Thyroid gland (tissue), 4 donors: ENCODE data around the gene FGF10. TPM values are rescaled to one million over a fixed set of nuclear protein-coding genes. Genes with fewer than 3 reads are reported as not detected.

Experiments used
- DNase-seq, 2 donors: peaks; one replicate each; pipeline ENCODE4 v3.0.0-alpha.2; 2019
- H3K27ac ChIP-seq, 3 donors: fragments of 200-600 bp; sonication (generic); 1 replicate in 2 of 3; 2 replicates in 1 of 3; pipeline ENCODE4 v1.5.1; 2016 to 2019; ENCODE audit warnings: mild to moderate bottlenecking in 1 of 3, moderate library complexity in 1 of 3
- H3K27me3 ChIP-seq: fragments of 200-600 bp; sonication (generic); one replicate; pipeline ENCODE4 v1.5.1; 2019
- H3K36me3 ChIP-seq, 2 donors: fragments of 200-600 bp; sonication (generic); one replicate each; pipeline ENCODE4 v1.5.1; 2016 to 2019
- H3K4me1 ChIP-seq, 2 donors: fragments of 200-600 bp; sonication (generic); one replicate each; pipeline ENCODE4 v1.5.1; 2017 to 2019
- H3K4me3 ChIP-seq, 3 donors: fragments of 200-600 bp; sonication (generic); replicated peaks in 1 of 3; 1 replicate in 2 of 3; 2 replicates in 1 of 3; pipeline ENCODE4 v1.5.1; 2016; ENCODE audit warnings: mild to moderate bottlenecking in 1 of 3
- H3K9me3 ChIP-seq: fragments of 200-600 bp; sonication (generic); one replicate; pipeline ENCODE4 v1.5.1; 2017
- CTCF ChIP-seq, 6 experiments: fragments of 200-600 bp in 3 of 6; fragments of 450-650 bp in 3 of 6; sonication (generic) in 3 of 6; IDR thresholded peaks; one replicate each; pipeline ENCODE4 v1.5.1; 2016 to 2019; ENCODE audit warnings: antibody characterized with exemption in 6 of 6, mild to moderate bottlenecking in 2 of 6, inconsistent platforms in 1 of 6, moderate library complexity in 1 of 6
- POLR2A ChIP-seq, 2 donors: fragments of 450-650 bp; IDR thresholded peaks; one replicate each; pipeline ENCODE4 v1.6.1; 2017; ENCODE audit warnings: antibody characterized with exemption in 2 of 2, mild to moderate bottlenecking in 2 of 2, moderate library complexity in 1 of 2
- WGBS, 2 donors: methylation state at CpG; one replicate each; pipeline ENCODE4 v1.1.5; 2017; 5-methylcytosine and 5-hydroxymethylcytosine counted together
- intact Hi-C: fragments of 100-400 bp; cut with DNase I; formaldehyde crosslinking; loops from one replicate; pipeline ENCODE4 v1.15.1; 2023
- total RNA-seq, 4 donors: library from RNA; depleted of rRNA; stranded (reverse); fragments of >200 nt; gene quantifications; one replicate each; pipeline ENCODE4 v1.2.3, GENCODE V29; 2016

FGF10 gene
- total RNA-seq, 4 donors from 2014 or later = 8.4 to 35.6 (median 22.1) TPM

- DNase-seq = no peak
- intact Hi-C loops = no loop called here
- H3K4me1 ChIP-seq = no peaks in the 10 kb centered on the region
- no peak overlapping the region for H3K27ac ChIP-seq
- TF ChIP-seq CTCF (IDR thresholded peaks at IDR 0.05) = no peak
- no peak for TF ChIP-seq POLR2A (IDR thresholded peaks at IDR 0.05)
- no peak overlapping the region for H3K4me3 ChIP-seq
- H3K9me3 ChIP-seq = no peaks in the 10 kb centered on the region
- no peaks in the 10 kb centered on the region for H3K36me3 ChIP-seq
- no peaks in the 10 kb centered on the region for H3K27me3 ChIP-seq
Measured at GRCh38 chr5:44398382-44398781, 9.2 kb upstream of the FGF10 start.

DNA sequence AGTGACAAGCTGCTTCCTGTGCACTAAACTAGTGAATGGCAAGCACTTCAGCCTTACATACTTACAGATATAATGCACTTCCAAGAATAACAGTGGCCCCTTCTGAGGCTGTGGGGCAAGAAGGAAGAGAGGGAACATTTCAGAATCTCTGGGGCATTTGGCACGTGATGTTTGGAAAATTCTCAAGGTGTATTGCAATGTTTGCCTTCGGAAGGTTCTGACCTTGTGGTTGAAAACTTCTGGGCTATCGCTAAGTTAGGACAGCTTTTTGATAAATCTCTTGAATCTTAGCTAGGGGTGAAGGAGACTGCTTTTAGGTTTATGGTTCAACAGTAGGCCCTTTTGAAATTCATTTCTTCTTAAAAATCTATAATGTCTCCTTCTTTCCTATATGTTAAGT, 7.1 kb upstream of the FGF10 start:
- no peak overlapping the region for H3K27ac ChIP-seq
- DNase-seq = no peak
- H3K4me3 ChIP-seq = no peak overlapping the region
- H3K27me3 ChIP-seq = no peaks in the 10 kb centered on the region
- intact Hi-C loops = no loop called here
- no peaks in the 10 kb centered on the region for H3K36me3 ChIP-seq
- no peaks in the 10 kb centered on the region for H3K4me1 ChIP-seq
- H3K9me3 ChIP-seq = no peaks in the 10 kb centered on the region
- WGBS, 2 donors = 83 to 86% methylated on average over 3 of the region's 3 CpGs
- TF ChIP-seq CTCF (IDR thresholded peaks at IDR 0.05) = no peak
- TF ChIP-seq POLR2A (IDR thresholded peaks at IDR 0.05) = no peak

DNA sequence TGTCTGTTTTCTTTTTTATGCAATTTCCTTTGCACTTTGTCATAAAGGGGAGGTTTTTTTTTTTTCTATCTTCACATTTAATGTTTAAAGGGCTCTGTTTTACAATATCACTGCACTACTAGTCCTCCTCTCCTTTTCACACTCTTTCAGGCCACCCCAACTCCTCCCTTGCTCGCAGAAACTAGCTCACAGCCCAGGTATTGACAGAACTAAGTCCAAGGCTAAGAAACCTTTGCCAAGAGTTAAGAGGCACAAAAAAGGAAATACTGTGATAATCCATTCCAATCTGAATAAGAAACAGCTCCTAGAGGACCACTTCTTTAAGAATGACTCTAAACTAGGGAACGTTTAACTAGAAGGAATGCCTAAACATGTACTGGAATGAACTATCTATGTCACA, 1.1 kb upstream of the FGF10 start:
- H3K27me3 ChIP-seq = no peaks in the 10 kb centered on the region
- 14 to 26% methylated on average over 2 of the region's 2 CpGs for WGBS, 2 donors
- intact Hi-C loops = no loop called here
- no peak overlapping the region for H3K27ac ChIP-seq
- no peak overlapping the region for H3K4me3 ChIP-seq
- no peak for TF ChIP-seq POLR2A (IDR thresholded peaks at IDR 0.05)
- H3K4me1 ChIP-seq = peaks cover 0 to 5% of the 10 kb centered on the region in 2 donors
- no peaks in the 10 kb centered on the region for H3K9me3 ChIP-seq
- no peak for DNase-seq
- no peaks in the 10 kb centered on the region for H3K36me3 ChIP-seq

DNA sequence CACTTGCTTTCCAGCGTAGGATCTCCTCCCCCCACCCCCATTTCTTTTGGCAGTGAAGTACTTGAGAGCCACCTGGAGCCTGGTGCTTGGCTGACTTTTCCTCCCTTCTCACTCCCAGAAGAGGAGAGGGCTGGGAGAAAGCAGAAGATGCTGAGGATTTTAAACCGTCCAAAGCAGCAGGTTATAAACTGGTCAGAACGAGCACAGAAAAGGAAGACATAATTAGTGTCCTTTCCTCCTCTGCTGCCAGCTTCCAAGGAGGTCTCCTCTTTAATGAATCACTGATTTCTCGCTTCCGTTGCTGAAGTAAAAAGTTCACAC, 563 bp upstream of the FGF10 start:
- 2 to 4% methylated on average over 5 of the region's 5 CpGs for WGBS, 2 donors
- H3K9me3 ChIP-seq = no peaks in the 10 kb centered on the region
- no peaks in the 10 kb centered on the region for H3K27me3 ChIP-seq
- no peaks in the 10 kb centered on the region for H3K36me3 ChIP-seq
- TF ChIP-seq CTCF (IDR thresholded peaks at IDR 0.05) (no peak), POLR2A (IDR thresholded peaks at IDR 0.05) (no peak)
- peaks cover 0 to 5% of the 10 kb centered on the region in 2 donors for H3K4me1 ChIP-seq
- intact Hi-C loops = no loop called here
- no peak overlapping the region for H3K27ac ChIP-seq
- no peak for DNase-seq
- H3K4me3 ChIP-seq = peak overlapping the region in 1 of 3 donors; percentile 35

GRCh38 chr5:44388321-44389089, 715 bp downstream of the FGF10 start:
- 2 to 6% methylated on average over 27 of the region's 27 CpGs for WGBS, 2 donors
- intact Hi-C loops = no loop called here

More at GRCh38 chr5:44388321-44389089, 715 bp downstream of the FGF10 start:
- Histone ChIP-seq H3K4me3 (peak overlapping the region in 2 of 3 donors; percentile 11 to 35), H3K36me3 (no peaks in the 10 kb centered on the region), H3K27ac (peak overlapping the region; percentile 17 to 57 (median 41)), H3K4me1 (peaks cover 0 to 5% of the 10 kb centered on the region in 2 donors), H3K9me3 (no peaks in the 10 kb centered on the region), H3K27me3 (no peaks in the 10 kb centered on the region)
- TF ChIP-seq POLR2A (IDR thresholded peaks at IDR 0.05) = no peak
- no peak for TF ChIP-seq CTCF (IDR thresholded peaks at IDR 0.05)
- no peak for DNase-seq
